Measurements from ENCODE around the gene DNAI2. TPM values are rescaled to one million over a fixed set of nuclear protein-coding genes. Genes with fewer than 3 reads are reported as not detected.

The DNAI2 gene
- polyA plus RNA-seq, 1 experiment, result not detected

- H3K27me3 ChIP-seq (ENCODE audit: control insufficient read depth, insufficient read depth, low read length), result peaks cover 2% of the 10 kb centered on the region
- TF ChIP-seq CTCF (IDR thresholded peaks at IDR 0.05; ENCODE audit: low read depth, low read length), result no peak
- POLR2A ChIA-PET, result no interaction called here
- no peak overlapping the region for H3K27ac ChIP-seq (ENCODE audit: low read depth, low read length)
- H3K4me3 ChIP-seq (ENCODE audit: low read depth, low read length), result no peak overlapping the region
- no peak for DNase-seq (ENCODE audit: low read depth, low spot score)
- H3K9me3 ChIP-seq (ENCODE audit: control insufficient read depth, insufficient read depth, low read length), result no peaks in the 10 kb centered on the region
- CTCF ChIA-PET, result interaction anchor here (1.2 kb wide), 1 partner anchor 41 kb away, joined by 3 read pairs; no protein-coding TSS in a partner anchor
Measured at GRCh38 chr17:74240618-74241205, 33.3 kb upstream of the DNAI2 start.

GRCh38 chr17:74241431-74241830 lies 32.6 kb upstream of the DNAI2 start:
- no peaks in the 10 kb centered on the region for H3K9me3 ChIP-seq (ENCODE audit: control insufficient read depth, insufficient read depth, low read length)
- no peak overlapping the region for H3K4me3 ChIP-seq (ENCODE audit: low read depth, low read length)
- ChIA-PET CTCF (interaction anchor here (1.2 kb wide), 1 partner anchor 42 kb away, joined by 3 read pairs; no protein-coding TSS in a partner anchor), POLR2A (no interaction called here)
- no peak for TF ChIP-seq CTCF (IDR thresholded peaks at IDR 0.05; ENCODE audit: low read depth, low read length)
- DNase-seq (ENCODE audit: low read depth, low spot score), result no peak
- H3K27me3 ChIP-seq (ENCODE audit: control insufficient read depth, insufficient read depth, low read length), result peaks cover 1% of the 10 kb centered on the region
- H3K27ac ChIP-seq (ENCODE audit: low read depth, low read length), result no peak overlapping the region

GRCh38 chr17:74241847-74242246 lies 32.2 kb upstream of the DNAI2 start:
- ChIA-PET POLR2A (no interaction called here), CTCF (interaction anchor here (0.8 kb wide), 1 partner anchor 216 kb away, joined by 8 read pairs; no protein-coding TSS in a partner anchor)
- H3K9me3 ChIP-seq (ENCODE audit: control insufficient read depth, insufficient read depth, low read length), result no peaks in the 10 kb centered on the region

GRCh38 chr17:74243013-74243755 lies 30.9 kb upstream of the DNAI2 start:
- ChIA-PET CTCF (no interaction called here), POLR2A (no interaction called here)
- Histone ChIP-seq H3K4me3 (ENCODE audit: low read depth, low read length) (no peak overlapping the region), H3K9me3 (ENCODE audit: control insufficient read depth, insufficient read depth, low read length) (no peaks in the 10 kb centered on the region), H3K27ac (ENCODE audit: low read depth, low read length) (no peak overlapping the region), H3K27me3 (ENCODE audit: control insufficient read depth, insufficient read depth, low read length) (no peaks in the 10 kb centered on the region)
- no peak for TF ChIP-seq CTCF (IDR thresholded peaks at IDR 0.05; ENCODE audit: low read depth, low read length)
- no peak for DNase-seq (ENCODE audit: low read depth, low spot score)

More at GRCh38 chr17:74241847-74242246, 32.2 kb upstream of the DNAI2 start:
- no peaks in the 10 kb centered on the region for H3K27me3 ChIP-seq (ENCODE audit: control insufficient read depth, insufficient read depth, low read length)
- no peak overlapping the region for H3K4me3 ChIP-seq (ENCODE audit: low read depth, low read length)
- H3K27ac ChIP-seq (ENCODE audit: low read depth, low read length), result no peak overlapping the region
- TF ChIP-seq CTCF (IDR thresholded peaks at IDR 0.05; ENCODE audit: low read depth, low read length), result no peak
- no peak for DNase-seq (ENCODE audit: low read depth, low spot score)

GRCh38 chr17:74244128-74244527 lies 29.9 kb upstream of the DNAI2 start:
- H3K27me3 ChIP-seq (ENCODE audit: control insufficient read depth, insufficient read depth, low read length), result no peaks in the 10 kb centered on the region
- TF ChIP-seq CTCF (IDR thresholded peaks at IDR 0.05; ENCODE audit: low read depth, low read length), result no peak
- POLR2A ChIA-PET, result no interaction called here
- CTCF ChIA-PET, result no interaction called here
- H3K27ac ChIP-seq (ENCODE audit: low read depth, low read length), result no peak overlapping the region
- H3K4me3 ChIP-seq (ENCODE audit: low read depth, low read length), result no peak overlapping the region
- DNase-seq (ENCODE audit: low read depth, low spot score), result no peak
- no peaks in the 10 kb centered on the region for H3K9me3 ChIP-seq (ENCODE audit: control insufficient read depth, insufficient read depth, low read length)
